ENCODE data around the gene IFITM10.

GRCh38 chr11:1690167-1691025, 60.0 kb downstream of the IFITM10 start:
- TF ChIP-seq CTCF (IDR thresholded peaks at IDR 0.05; ENCODE audit: low read depth, low read length) (no peak), EZH2phosphoT487 (IDR thresholded peaks at IDR 0.05; ENCODE audit: low read depth) (no peak)

Measured in OCI-LY3 (cell line).